ENCODE measurements around the gene CDK14.

Gene CDK14

GRCh38 chr7:91034459-91035368 lies 438.6 kb downstream of the CDK14 start:
- DNase-seq: peak; percentile 16

- DNase-seq: no peak
Observed at GRCh38 chr7:91039033-91039432, 442.9 kb downstream of the CDK14 start.

- no peak for DNase-seq
Observed at GRCh38 chr7:91041141-91041540, 445.0 kb downstream of the CDK14 start.

GRCh38 chr7:91041901-91042484 lies 445.9 kb downstream of the CDK14 start:
- DNase-seq: no peak

GRCh38 chr7:91043186-91043585 lies 447.1 kb downstream of the CDK14 start:
- DNase-seq: no peak

GRCh38 chr7:91043924-91044645 lies 448.0 kb downstream of the CDK14 start:
- no peak for DNase-seq

- DNase-seq: no peak
Observed at GRCh38 chr7:91045606-91046005, 449.5 kb downstream of the CDK14 start.

- DNase-seq: no peak
Observed at GRCh38 chr7:91046322-91047089, 450.4 kb downstream of the CDK14 start.

GRCh38 chr7:91047636-91048035 lies 451.5 kb downstream of the CDK14 start:
- DNase-seq: no peak

GRCh38 chr7:91050677-91051076 lies 454.6 kb downstream of the CDK14 start:
- DNase-seq: no peak

- DNase-seq: no peak
Observed at GRCh38 chr7:91051966-91052365, 455.8 kb downstream of the CDK14 start.

GRCh38 chr7:91054374-91054773 lies 458.3 kb downstream of the CDK14 start:
- DNase-seq: no peak

GRCh38 chr7:91055219-91055618 lies 459.1 kb downstream of the CDK14 start:
- no peak for DNase-seq

GRCh38 chr7:91062713-91063112 lies 466.6 kb downstream of the CDK14 start:
- no peak for DNase-seq

- DNase-seq: no peak
Observed at GRCh38 chr7:91064052-91064451, 467.9 kb downstream of the CDK14 start.

- no peak for DNase-seq
Observed at GRCh38 chr7:91064938-91065337, 468.8 kb downstream of the CDK14 start.

- no peak for DNase-seq
Observed at GRCh38 chr7:91066627-91067026, 470.5 kb downstream of the CDK14 start.

- DNase-seq: no peak
Observed at GRCh38 chr7:91067242-91067641, 471.1 kb downstream of the CDK14 start.

GRCh38 chr7:91068136-91068795 lies 472.1 kb downstream of the CDK14 start:
- no peak for DNase-seq

GRCh38 chr7:91069146-91069545 lies 473.0 kb downstream of the CDK14 start:
- DNase-seq: no peak

- no peak for DNase-seq
Observed at GRCh38 chr7:91079487-91079886, 483.4 kb downstream of the CDK14 start.

GRCh38 chr7:91080351-91080750 lies 484.2 kb downstream of the CDK14 start:
- no peak for DNase-seq

Data from activated CD4-positive, alpha-beta T cell treated with anti-CD3 and anti-CD28 coated beads, Interleukin-2, amount 50 U/mL, for 16 hours (primary cell).